ENCODE results near the gene EXOC4. TPM values are rescaled to one million over a fixed set of nuclear protein-coding genes. Genes with fewer than 3 reads are reported as not detected.

Gene EXOC4
- total RNA-seq, 2 donors from 2014 or later: 106 to 115 TPM

- TF ChIP-seq CTCF (conservative IDR thresholded peaks at IDR 0.05): no peak
- Histone ChIP-seq H3K27me3 (ENCODE audit: control insufficient read depth, insufficient read depth, low read length, poor library complexity, severe bottlenecking) (no peaks in the 10 kb centered on the region), H3K9ac (ENCODE audit: extremely low read depth, low read length, poor library complexity, severe bottlenecking) (no peak overlapping the region), H3K27ac (ENCODE audit: low read depth, low read length) (no peak overlapping the region), H3K4me3 (ENCODE audit: low read length) (no peak overlapping the region), H3K9me3 (ENCODE audit: control insufficient read depth, low read length) (no peaks in the 10 kb centered on the region), H3K4me1 (ENCODE audit: control insufficient read depth, insufficient read depth, low read length) (peaks cover 6% of the 10 kb centered on the region), H3K36me3 (ENCODE audit: control insufficient read depth, insufficient read depth, low read length) (no peaks in the 10 kb centered on the region)
- DNase-seq: no peak
- H3K4me3 Mint-ChIP-seq: no peak overlapping the region
- peaks cover 1% of the 10 kb centered on the region for H3K9me3 Mint-ChIP-seq
- WGBS, 2 experiments (ENCODE audit: insufficient coverage in 1 of 2, insufficient read length in 1 of 2): 93% methylated on average over 2 of the region's 2 CpGs; no CpG with 5 or more reads in 1 of the 2 experiments
- no peak overlapping the region for H3K27ac Mint-ChIP-seq
- no peaks in the 10 kb centered on the region for H3K27me3 Mint-ChIP-seq (ENCODE audit: insufficient read depth)
- H3K4me1 Mint-ChIP-seq: peaks cover 26% of the 10 kb centered on the region
- peaks cover under 1% of the 10 kb centered on the region for H3K36me3 Mint-ChIP-seq (ENCODE audit: low read depth)
These were observed 156.5 kb downstream of the EXOC4 start for GRCh38 chr7:133409421-133409820.

- no peak overlapping the region for H3K4me3 Mint-ChIP-seq
- H3K27me3 Mint-ChIP-seq (ENCODE audit: insufficient read depth): no peaks in the 10 kb centered on the region
- Histone ChIP-seq H3K27ac (ENCODE audit: low read depth, low read length) (no peak overlapping the region), H3K36me3 (ENCODE audit: control insufficient read depth, insufficient read depth, low read length) (no peaks in the 10 kb centered on the region), H3K4me3 (ENCODE audit: low read length) (no peak overlapping the region), H3K9me3 (ENCODE audit: control insufficient read depth, low read length) (no peaks in the 10 kb centered on the region), H3K27me3 (ENCODE audit: control insufficient read depth, insufficient read depth, low read length, poor library complexity, severe bottlenecking) (no peaks in the 10 kb centered on the region), H3K9ac (ENCODE audit: extremely low read depth, low read length, poor library complexity, severe bottlenecking) (no peak overlapping the region), H3K4me1 (ENCODE audit: control insufficient read depth, insufficient read depth, low read length) (peaks cover 6% of the 10 kb centered on the region)
- no peak for TF ChIP-seq CTCF (conservative IDR thresholded peaks at IDR 0.05)
- peaks cover 26% of the 10 kb centered on the region for H3K4me1 Mint-ChIP-seq
- no peak for DNase-seq
- peaks cover 1% of the 10 kb centered on the region for H3K9me3 Mint-ChIP-seq
- no peak overlapping the region for H3K27ac Mint-ChIP-seq
- no peaks in the 10 kb centered on the region for H3K36me3 Mint-ChIP-seq (ENCODE audit: low read depth)
- WGBS, 2 experiments (ENCODE audit: insufficient coverage in 1 of 2, insufficient read length in 1 of 2): 88 to 100% methylated on average over 1 of the region's 1 CpG
These were observed 157.1 kb downstream of the EXOC4 start for GRCh38 chr7:133409966-133410365.

DNA sequence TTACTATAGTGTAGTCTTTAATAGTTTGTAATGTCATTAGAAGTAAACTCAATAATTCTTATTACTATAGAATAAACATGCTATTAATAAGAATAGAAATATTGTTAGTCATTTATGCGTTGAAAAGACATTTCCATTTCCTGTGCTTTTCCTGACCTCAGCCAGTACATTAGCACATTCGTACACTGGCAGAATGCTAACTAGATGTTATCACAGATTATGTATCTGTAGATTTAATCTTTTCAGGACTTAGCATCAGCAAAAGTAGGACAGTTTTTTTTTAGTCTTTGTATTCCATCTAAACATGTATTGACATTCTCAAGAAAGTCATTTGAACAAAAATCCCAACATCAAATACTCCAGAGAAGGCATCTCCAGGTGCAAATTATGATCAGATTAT is 158.5 kb downstream of the EXOC4 start:
- no peaks in the 10 kb centered on the region for H3K27me3 ChIP-seq (ENCODE audit: control insufficient read depth, insufficient read depth, low read length, poor library complexity, severe bottlenecking)
- H3K9ac ChIP-seq (ENCODE audit: extremely low read depth, low read length, poor library complexity, severe bottlenecking): no peak overlapping the region
- peaks cover 20% of the 10 kb centered on the region for H3K4me1 Mint-ChIP-seq
- H3K4me1 ChIP-seq (ENCODE audit: control insufficient read depth, insufficient read depth, low read length): peaks cover 4% of the 10 kb centered on the region
- no peaks in the 10 kb centered on the region for H3K9me3 ChIP-seq (ENCODE audit: control insufficient read depth, low read length)
- H3K9me3 Mint-ChIP-seq: peaks cover 1% of the 10 kb centered on the region
- no peak overlapping the region for H3K4me3 ChIP-seq (ENCODE audit: low read length)
- H3K36me3 ChIP-seq (ENCODE audit: control insufficient read depth, insufficient read depth, low read length): no peaks in the 10 kb centered on the region
- H3K27ac ChIP-seq (ENCODE audit: low read depth, low read length): no peak overlapping the region
- H3K36me3 Mint-ChIP-seq (ENCODE audit: low read depth): no peaks in the 10 kb centered on the region
- no peak overlapping the region for H3K4me3 Mint-ChIP-seq
- 95% methylated on average over 2 of the region's 2 CpGs; no CpG with 5 or more reads in 1 of the 2 experiments for WGBS, 2 experiments (ENCODE audit: insufficient coverage in 1 of 2, insufficient read length in 1 of 2)
- no peak for DNase-seq
- H3K27ac Mint-ChIP-seq: no peak overlapping the region
- no peak for TF ChIP-seq CTCF (conservative IDR thresholded peaks at IDR 0.05)
- H3K27me3 Mint-ChIP-seq (ENCODE audit: insufficient read depth): no peaks in the 10 kb centered on the region
